H9 (cell line): ENCODE measurements around the gene ANKS3. TPM values are rescaled to one million over a fixed set of nuclear protein-coding genes. Genes with fewer than 3 reads are reported as not detected.

ENCODE experiments used
- DNase-seq: peaks from one replicate; pipeline ENCODE4 v3.0.0-alpha.2; 2017
- H2AFZ ChIP-seq: one replicate; pipeline ENCODE4 v1.6.1; 2013; ENCODE audit warnings: mild to moderate bottlenecking, low read length, control low read depth, moderate library complexity
- H2AK5ac ChIP-seq: 2 replicates; pipeline ENCODE4 v1.6.1; 2013; ENCODE audit warnings: low read length, control low read depth, mixed read lengths; ENCODE audit not compliant: insufficient read length
- H2BK120ac ChIP-seq: one replicate; pipeline ENCODE4 v1.6.1; 2013; ENCODE audit warnings: low read depth, mild to moderate bottlenecking, low read length, control low read depth, inconsistent platforms; ENCODE audit not compliant: poor library complexity, severe bottlenecking
- H2BK12ac ChIP-seq: 2 replicates; pipeline ENCODE4 v1.6.1; 2013; ENCODE audit warnings: low read length, control low read depth, mixed read lengths, low read depth; ENCODE audit not compliant: insufficient read length
- H2BK15ac ChIP-seq: 2 replicates; pipeline ENCODE4 v1.6.1; 2013; ENCODE audit warnings: low read depth, low read length, control low read depth
- H2BK20ac ChIP-seq: one replicate; pipeline ENCODE4 v1.6.1; 2013; ENCODE audit warnings: low read depth, mild to moderate bottlenecking, low read length, control low read depth, inconsistent platforms; ENCODE audit not compliant: poor library complexity, severe bottlenecking
- H2BK5ac ChIP-seq: 2 replicates; pipeline ENCODE4 v1.6.1; 2013; ENCODE audit warnings: low read length, control low read depth, mixed read lengths; ENCODE audit not compliant: insufficient read length
- H3K14ac ChIP-seq: 2 replicates; pipeline ENCODE4 v1.6.1; 2013; ENCODE audit warnings: low read length, control low read depth; ENCODE audit not compliant: insufficient read depth
- H3K18ac ChIP-seq: 2 replicates; pipeline ENCODE4 v1.6.1; 2013; ENCODE audit warnings: low read depth, mild to moderate bottlenecking, mixed read lengths, low read length, control low read depth; ENCODE audit not compliant: insufficient read length
- H3K23ac ChIP-seq: 2 replicates; pipeline ENCODE4 v1.6.1; 2013; ENCODE audit warnings: low read length, control low read depth, mixed read lengths, low read depth; ENCODE audit not compliant: insufficient read length
- H3K23me2 ChIP-seq: 2 replicates; pipeline ENCODE4 v1.6.1; 2013; ENCODE audit warnings: low read depth, mild to moderate bottlenecking, mixed read lengths, low read length, control low read depth; ENCODE audit not compliant: insufficient read length, poor library complexity, severe bottlenecking
- H3K27ac ChIP-seq: 2 replicates; pipeline ENCODE4 v1.5.1; 2013; ENCODE audit warnings: low read length, control low read depth, mixed read lengths, low read depth; ENCODE audit not compliant: insufficient read length
- H3K27me3 ChIP-seq: 2 replicates; pipeline ENCODE4 v1.6.1; 2013; ENCODE audit warnings: low read length, control low read depth, inconsistent platforms; ENCODE audit not compliant: insufficient read depth
- H3K4ac ChIP-seq: 2 replicates; pipeline ENCODE4 v1.6.1; 2013; ENCODE audit warnings: low read depth, mild to moderate bottlenecking, control low read depth, inconsistent platforms, low read length, moderate library complexity
- H3K4me1 ChIP-seq: 2 replicates; pipeline ENCODE4 v1.6.1; 2013; ENCODE audit warnings: low read length, control low read depth, inconsistent platforms; ENCODE audit not compliant: insufficient read depth
- H3K4me2 ChIP-seq: 2 replicates; pipeline ENCODE4 v1.6.1; 2013; ENCODE audit warnings: low read length, control low read depth, mixed read lengths; ENCODE audit not compliant: insufficient read length, insufficient read depth
- H3K56ac ChIP-seq: 2 replicates; pipeline ENCODE4 v1.6.1; 2013; ENCODE audit warnings: low read depth, mild to moderate bottlenecking, mixed read lengths, low read length, control low read depth; ENCODE audit not compliant: insufficient read length
- H3K79me1 ChIP-seq: 2 replicates; pipeline ENCODE4 v1.6.1; 2013; ENCODE audit warnings: low read depth, mild to moderate bottlenecking, moderate library complexity, low read length, control low read depth, inconsistent platforms; ENCODE audit not compliant: insufficient read depth, poor library complexity, severe bottlenecking
- H3K79me2 ChIP-seq: 2 replicates; pipeline ENCODE4 v1.6.1; 2013; ENCODE audit warnings: low read length, control low read depth, inconsistent platforms; ENCODE audit not compliant: insufficient read depth
- H3K9ac ChIP-seq: 2 replicates; pipeline ENCODE4 v1.6.1; 2013; ENCODE audit warnings: low read length, control low read depth, mixed read lengths; ENCODE audit not compliant: insufficient read length; ENCODE audit errors: extremely low read depth
- H3K9me3 ChIP-seq: one replicate; pipeline ENCODE4 v1.6.1; 2013; ENCODE audit warnings: low read depth, low read length, inconsistent platforms; ENCODE audit not compliant: control insufficient read depth
- H3T11ph ChIP-seq: one replicate; pipeline ENCODE4 v1.6.1; 2013; ENCODE audit warnings: mild to moderate bottlenecking, low read length, control low read depth, inconsistent platforms
- H4K20me1 ChIP-seq: one replicate; pipeline ENCODE4 v1.6.1; 2013; ENCODE audit not compliant: control insufficient read depth, insufficient read length, insufficient read depth
- H4K5ac ChIP-seq: 2 replicates; pipeline ENCODE4 v1.6.1; 2013; ENCODE audit warnings: low read depth, mild to moderate bottlenecking, mixed read lengths, low read length, control low read depth; ENCODE audit not compliant: insufficient read length
- H4K8ac ChIP-seq: replicated peaks from 2 replicates; pipeline ENCODE4 v1.6.1; 2013; ENCODE audit warnings: low read length, control low read depth, mixed read lengths, low read depth; ENCODE audit not compliant: insufficient read length
- H4K91ac ChIP-seq: 2 replicates; pipeline ENCODE4 v1.6.1; 2013; ENCODE audit warnings: low read depth, mild to moderate bottlenecking, moderate library complexity, mixed read lengths, low read length, control low read depth; ENCODE audit not compliant: insufficient read length
- H3K27ac Mint-ChIP-seq, 3 experiments: 2 replicates in 2 of 3; 3 replicates in 1 of 3; pipeline ENCODE4 v1.8.0; 2020 to 2021; ENCODE audit warnings: mixed read lengths in 3 of 3, mild to moderate bottlenecking in 1 of 3, moderate library complexity in 1 of 3
- H3K27me3 Mint-ChIP-seq: 2 replicates; pipeline ENCODE4 v1.8.0; 2021; ENCODE audit warnings: low read depth, mild to moderate bottlenecking, moderate library complexity, mixed read lengths
- H3K36me3 Mint-ChIP-seq, 3 experiments: 2 replicates in 2 of 3; 3 replicates in 1 of 3; pipeline ENCODE4 v1.8.0; 2020 to 2021; ENCODE audit warnings: low read depth in 3 of 3, mixed read lengths in 3 of 3; ENCODE audit not compliant: insufficient read depth in 1 of 3
- H3K4me1 Mint-ChIP-seq, 2 experiments: 2 replicates each; pipeline ENCODE4 v1.8.0; 2020; ENCODE audit warnings: mixed read lengths in 2 of 2
- H3K4me3 Mint-ChIP-seq, 2 experiments: 2 replicates in 1 of 2; 3 replicates in 1 of 2; pipeline ENCODE4 v1.8.0; 2020 to 2021; ENCODE audit warnings: mild to moderate bottlenecking in 2 of 2, mixed read lengths in 2 of 2, moderate library complexity in 1 of 2
- H3K9me3 Mint-ChIP-seq, 2 experiments: 2 replicates in 1 of 2; 3 replicates in 1 of 2; pipeline ENCODE4 v1.8.0; 2020; ENCODE audit warnings: mild to moderate bottlenecking in 2 of 2, mixed read lengths in 2 of 2, moderate library complexity in 1 of 2
- CTCF ChIP-seq: fragments of 200-600 bp; sonication (generic); conservative IDR thresholded peaks from 3 replicates; pipeline ENCODE4 v1.8.0; 2021; ENCODE audit warnings: antibody characterized with exemption, mild to moderate bottlenecking
- WGBS: extraction: QIAGEN DNeasy Blood & Tissue Kit; methylation state at CpG from one replicate; pipeline ENCODE4 v1.1.7; 2013; ENCODE audit warnings: missing lambda C conversion rate, low lambda C conversion rate, mixed read lengths; ENCODE audit not compliant: insufficient read length; ENCODE audit errors: extremely low coverage; 5-methylcytosine and 5-hydroxymethylcytosine counted together
- total RNA-seq: library from RNA; stranded (reverse); gene quantifications from 2 replicates; pipeline ENCODE4 v1.2.1, GENCODE V29; 2021

The ANKS3 gene
- total RNA-seq, 1 experiment from 2014 or later = 32.0 TPM

GRCh38 chr16:4713663-4714501, 20.2 kb downstream of the ANKS3 start:
- peaks cover under 1% of the 10 kb centered on the region; the same call in 1 of the 2 replicates for H3K4me1 ChIP-seq
- no peak overlapping the region for H2BK20ac ChIP-seq
- no peak overlapping the region for H3K27ac ChIP-seq
- TF ChIP-seq CTCF = no peak
- H3K56ac ChIP-seq = no peak overlapping the region
- Mint-ChIP-seq H3K4me3 (peak overlapping the region in 1 of 2 experiments; percentile 47; a peak in 2 of 5 replicates), H3K4me1 (peaks cover 18 to 27% of the 10 kb centered on the region in 2 experiments), H3K9me3 (no peaks in the 10 kb centered on the region), H3K36me3 (peaks cover 13 to 60% (median 44%) of the 10 kb centered on the region in 3 experiments), H3K27ac (peak overlapping the region; percentile 79 to 96 (median 92)), H3K27me3 (no peaks in the 10 kb centered on the region)
- no peak overlapping the region for H2BK12ac ChIP-seq
- no peaks in the 10 kb centered on the region for H3K27me3 ChIP-seq
- no peak overlapping the region for H3K9ac ChIP-seq
- peak overlapping the region; percentile 5 for H3K4me2 ChIP-seq
- no peaks in the 10 kb centered on the region for H4K20me1 ChIP-seq
- H3K9me3 ChIP-seq = no peaks in the 10 kb centered on the region
- H2AK5ac ChIP-seq = no peak overlapping the region
- H3K18ac ChIP-seq = no peak overlapping the region
- H4K5ac ChIP-seq = no peak overlapping the region
- no peak overlapping the region for H3K4ac ChIP-seq
- peak; percentile 54 for DNase-seq
- H3K23ac ChIP-seq = no peak overlapping the region
- H2AFZ ChIP-seq = no peak overlapping the region
- no peak overlapping the region for H3K14ac ChIP-seq
- no peak overlapping the region for H4K91ac ChIP-seq
- no peak overlapping the region for H3T11ph ChIP-seq
- no peak overlapping the region for H4K8ac ChIP-seq
- H3K79me2 ChIP-seq = no peaks in the 10 kb centered on the region
- H3K23me2 ChIP-seq = no peaks in the 10 kb centered on the region
- no peak overlapping the region for H2BK5ac ChIP-seq
- no peaks in the 10 kb centered on the region for H3K79me1 ChIP-seq
- WGBS = no CpG with 5 or more reads among the region's 18 CpGs
- H2BK15ac ChIP-seq = no peak overlapping the region
- no peak overlapping the region for H2BK120ac ChIP-seq
